Measurements from ENCODE around the gene OR5B12. TPM values are rescaled to one million over a fixed set of nuclear protein-coding genes. Genes with fewer than 3 reads are reported as not detected.

The OR5B12 gene
- total RNA-seq (2021) (not detected in 2 replicates), Bru-seq, nascent RNA (not detected), BruChase-seq, experiment 1, labeled RNA remaining after a 2-hour chase (not detected), BruChase-seq, experiment 2, labeled RNA remaining after a 6-hour chase (not detected)
- long read RNA-seq, result 0 reads

DNA sequence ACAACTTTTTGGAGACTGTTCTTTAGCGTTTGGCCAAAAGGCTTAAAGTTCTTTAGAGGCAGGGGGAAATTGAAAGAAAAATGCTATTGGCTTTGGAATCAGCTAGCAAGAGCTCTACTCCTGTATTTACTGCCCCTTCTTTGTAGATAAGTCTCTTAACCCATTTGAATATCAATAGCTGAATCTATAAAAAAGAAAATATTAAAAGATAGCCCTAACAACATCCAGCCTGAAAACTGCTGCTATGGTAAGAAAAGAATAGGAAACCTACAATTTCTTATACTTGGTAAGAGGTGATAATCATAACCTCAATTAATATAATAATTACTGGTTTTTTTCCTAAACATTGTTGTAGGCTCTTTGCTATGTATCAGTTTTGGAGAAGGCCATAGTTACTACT is at the start of gene OR5B12:
Gene OR5B12 (minus strand): TSS at position 101 of the 400 bp plus-strand sequence. CDS start 2,085 bp downstream, outside the sequence.
- TF ChIP-seq, protein P1, sequence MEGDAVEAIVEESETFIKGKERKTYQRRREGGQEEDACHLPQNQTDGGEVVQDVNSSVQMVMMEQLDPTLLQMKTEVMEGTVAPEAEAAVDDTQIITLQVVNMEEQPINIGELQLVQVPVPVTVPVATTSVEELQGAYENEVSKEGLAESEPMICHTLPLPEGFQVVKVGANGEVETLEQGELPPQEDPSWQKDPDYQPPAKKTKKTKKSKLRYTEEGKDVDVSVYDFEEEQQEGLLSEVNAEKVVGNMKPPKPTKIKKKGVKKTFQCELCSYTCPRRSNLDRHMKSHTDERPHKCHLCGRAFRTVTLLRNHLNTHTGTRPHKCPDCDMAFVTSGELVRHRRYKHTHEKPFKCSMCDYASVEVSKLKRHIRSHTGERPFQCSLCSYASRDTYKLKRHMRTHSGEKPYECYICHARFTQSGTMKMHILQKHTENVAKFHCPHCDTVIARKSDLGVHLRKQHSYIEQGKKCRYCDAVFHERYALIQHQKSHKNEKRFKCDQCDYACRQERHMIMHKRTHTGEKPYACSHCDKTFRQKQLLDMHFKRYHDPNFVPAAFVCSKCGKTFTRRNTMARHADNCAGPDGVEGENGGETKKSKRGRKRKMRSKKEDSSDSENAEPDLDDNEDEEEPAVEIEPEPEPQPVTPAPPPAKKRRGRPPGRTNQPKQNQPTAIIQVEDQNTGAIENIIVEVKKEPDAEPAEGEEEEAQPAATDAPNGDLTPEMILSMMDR (conservative IDR thresholded peaks at IDR 0.05), result no peak
- no peak for TF ChIP-seq EZH2 (IDR thresholded peaks at IDR 0.05; ENCODE audit: low read depth)
- no peak within 1 kb of the TSS for H3K4me3 ChIP-seq
- H3K9me2 ChIP-seq (ENCODE audit: insufficient read depth), result no peaks in the 10 kb centered on the region; the same call in 1 of the 2 replicates
- H3K36me3 ChIP-seq (ENCODE audit: low read depth), result no peaks in the 10 kb centered on the region
- intact Hi-C loops (cut with micrococcal nuclease; ENCODE audit: unreplicated experiment), result no loop called here
- no peaks in the 10 kb centered on the region for H3K79me2 ChIP-seq (ENCODE audit: low read depth)
- POLR2A ChIA-PET (ENCODE audit: unreplicated experiment), result no interaction called here
- no peaks in the 10 kb centered on the region for H3K27me3 ChIP-seq (ENCODE audit: insufficient read depth, low read depth)
- CTCF ChIA-PET, result no interaction called here
- H4K20me1 ChIP-seq (ENCODE audit: insufficient read depth), result no peaks in the 10 kb centered on the region
- no peak within 1 kb of the TSS for H3K4me2 ChIP-seq
- no peaks in the 10 kb centered on the region for H3K9me3 ChIP-seq (ENCODE audit: insufficient read depth, low read depth)
- no peak for DNase-seq
- no peak within 1 kb of the TSS for H3K27ac ChIP-seq
- H3K4me1 ChIP-seq (replicated peaks; ENCODE audit: insufficient read depth), result no peaks in the 10 kb centered on the region
- BruUV-seq (replicated peaks), result no TSS peak
- H3F3A ChIP-seq (ENCODE audit: insufficient read depth, low read depth), result no peaks in the 10 kb centered on the region
- no peak within 1 kb of the TSS for H2AFZ ChIP-seq

DNA sequence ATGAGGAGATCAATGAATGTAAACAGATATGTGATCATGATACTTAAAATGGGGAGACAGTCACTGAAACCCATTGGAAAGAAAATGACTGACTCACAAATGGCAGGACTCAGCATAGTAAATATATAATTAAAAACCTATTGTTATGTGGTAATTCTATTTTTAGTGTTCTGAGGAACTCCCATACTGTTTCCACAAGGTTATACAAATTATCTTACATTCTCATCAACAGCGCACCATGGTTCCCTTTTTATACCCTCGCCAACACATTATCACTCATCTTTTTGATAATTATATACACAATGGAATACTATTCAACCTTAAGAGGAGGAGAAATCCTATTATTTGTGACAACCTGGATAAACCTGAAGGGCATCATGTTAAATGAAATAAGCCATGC is 48.8 kb upstream of the OR5B12 start:
- intact Hi-C loops (cut with micrococcal nuclease; ENCODE audit: unreplicated experiment), result no loop called here
- H3K36me3 ChIP-seq (ENCODE audit: low read depth), result no peaks in the 10 kb centered on the region
- H3K79me2 ChIP-seq (ENCODE audit: low read depth), result no peaks in the 10 kb centered on the region
- H3K27me3 ChIP-seq (ENCODE audit: insufficient read depth, low read depth), result no peaks in the 10 kb centered on the region
- no peak overlapping the region for H2AFZ ChIP-seq
- POLR2A ChIA-PET (ENCODE audit: unreplicated experiment), result no interaction called here
- TF ChIP-seq EZH2 (IDR thresholded peaks at IDR 0.05; ENCODE audit: low read depth), result no peak
- TF ChIP-seq, protein P1 (conservative IDR thresholded peaks at IDR 0.05), result no peak
- CTCF ChIA-PET, result no interaction called here
- H3K9me2 ChIP-seq (ENCODE audit: insufficient read depth), result no peaks in the 10 kb centered on the region
- H3K4me1 ChIP-seq (replicated peaks; ENCODE audit: insufficient read depth), result no peaks in the 10 kb centered on the region
- H3K4me3 ChIP-seq, result no peak overlapping the region
- H3K27ac ChIP-seq, result no peak overlapping the region
- no TSS peak for BruUV-seq (replicated peaks)
- no peak overlapping the region for H3K4me2 ChIP-seq
- no peak for DNase-seq
- H3F3A ChIP-seq (ENCODE audit: insufficient read depth, low read depth), result no peaks in the 10 kb centered on the region
- no peaks in the 10 kb centered on the region for H3K9me3 ChIP-seq (ENCODE audit: insufficient read depth, low read depth)
- H4K20me1 ChIP-seq (ENCODE audit: insufficient read depth), result no peaks in the 10 kb centered on the region

DNA sequence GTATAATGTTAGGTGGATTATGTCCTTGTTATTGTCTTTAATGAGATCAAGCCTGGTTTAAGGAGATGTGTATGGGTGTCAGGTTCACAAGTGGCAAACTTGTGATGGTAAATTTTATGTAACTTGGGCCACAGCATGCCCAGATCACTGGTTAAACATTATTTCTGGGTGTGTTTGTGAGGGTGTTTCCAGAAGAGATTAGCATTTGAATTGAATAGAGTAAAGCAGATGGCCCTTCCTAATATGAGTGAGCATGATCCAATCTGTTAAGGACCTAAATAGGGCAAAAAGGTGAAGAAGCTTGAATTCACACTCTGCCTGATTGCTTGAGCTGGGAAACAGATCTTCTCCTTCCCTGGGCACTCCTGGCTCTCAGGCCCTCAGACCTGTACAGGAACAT is 45.1 kb upstream of the OR5B12 start:
- Histone ChIP-seq H3K9me2 (ENCODE audit: insufficient read depth) (no peaks in the 10 kb centered on the region), H3K27me3 (ENCODE audit: insufficient read depth, low read depth) (no peaks in the 10 kb centered on the region), H2AFZ (no peak overlapping the region), H3F3A (ENCODE audit: insufficient read depth, low read depth) (no peaks in the 10 kb centered on the region), H4K20me1 (ENCODE audit: insufficient read depth) (no peaks in the 10 kb centered on the region), H3K27ac (no peak overlapping the region), H3K9me3 (ENCODE audit: insufficient read depth, low read depth) (no peaks in the 10 kb centered on the region), H3K4me1 (replicated peaks; ENCODE audit: insufficient read depth) (no peaks in the 10 kb centered on the region), H3K4me2 (no peak overlapping the region), H3K4me3 (no peak overlapping the region), H3K79me2 (ENCODE audit: low read depth) (no peaks in the 10 kb centered on the region), H3K36me3 (ENCODE audit: low read depth) (no peaks in the 10 kb centered on the region)
- ChIA-PET POLR2A (ENCODE audit: unreplicated experiment) (no interaction called here), CTCF (no interaction called here)
- no peak for DNase-seq
- BruUV-seq (replicated peaks), result no TSS peak
- TF ChIP-seq, protein P1 (conservative IDR thresholded peaks at IDR 0.05), result no peak
- no peak for TF ChIP-seq EZH2 (IDR thresholded peaks at IDR 0.05; ENCODE audit: low read depth)
- intact Hi-C loops (cut with micrococcal nuclease; ENCODE audit: unreplicated experiment), result no loop called here
